CMK (cell line): ENCODE measurements around the gene CCND1.
"Not testable (repeated sequence)": the region's sequence is repeated elsewhere in the genome, so short reads cannot be mapped to it uniquely, and the experiment has no call there.

ENCODE experiments used
- DNase-seq: peaks from one replicate; pipeline ENCODE4 v3.0.0-alpha.2; 2010; ENCODE audit warnings: low read depth

Gene CCND1

DNA sequence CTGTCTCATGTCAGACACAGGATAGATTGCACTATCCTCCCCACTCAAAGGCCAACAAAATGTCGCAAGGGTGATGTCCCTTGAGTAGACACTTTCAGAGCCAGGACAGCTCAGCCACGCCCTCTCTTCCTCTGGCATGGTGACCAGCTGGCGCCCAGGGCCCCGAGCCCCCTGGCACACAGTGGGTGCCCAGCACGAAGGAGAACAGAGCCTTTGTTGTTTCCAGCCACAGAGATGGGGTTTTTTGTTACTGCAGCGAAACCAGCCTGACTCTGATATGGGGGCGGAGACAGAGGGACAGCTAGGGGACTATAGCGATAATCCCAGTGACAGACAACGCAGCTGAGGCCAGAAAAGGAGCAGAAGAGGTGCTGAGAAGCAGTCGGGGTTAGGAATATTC lies 23.3 kb upstream of the CCND1 start:
- DNase-seq = no peak

DNA sequence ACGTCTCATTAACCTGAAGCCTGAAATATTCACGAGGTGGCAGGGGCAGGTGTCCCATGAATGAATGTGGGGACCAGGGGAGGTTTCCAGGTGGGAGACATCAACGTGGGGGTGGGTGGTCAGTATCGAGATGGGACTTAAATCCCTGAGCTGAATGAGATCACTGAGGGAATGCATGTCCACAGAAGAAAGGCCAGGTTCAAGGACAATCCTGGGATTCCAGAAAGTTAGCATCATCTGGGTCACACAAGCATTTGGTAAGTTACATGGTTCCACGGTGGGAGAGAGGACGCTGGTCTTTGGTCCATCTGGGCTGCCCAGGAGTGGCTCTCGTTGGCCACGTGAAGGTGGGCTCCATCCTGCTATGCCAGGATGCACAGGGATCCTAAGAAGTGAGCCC lies 22.7 kb upstream of the CCND1 start:
- no peak for DNase-seq

DNA sequence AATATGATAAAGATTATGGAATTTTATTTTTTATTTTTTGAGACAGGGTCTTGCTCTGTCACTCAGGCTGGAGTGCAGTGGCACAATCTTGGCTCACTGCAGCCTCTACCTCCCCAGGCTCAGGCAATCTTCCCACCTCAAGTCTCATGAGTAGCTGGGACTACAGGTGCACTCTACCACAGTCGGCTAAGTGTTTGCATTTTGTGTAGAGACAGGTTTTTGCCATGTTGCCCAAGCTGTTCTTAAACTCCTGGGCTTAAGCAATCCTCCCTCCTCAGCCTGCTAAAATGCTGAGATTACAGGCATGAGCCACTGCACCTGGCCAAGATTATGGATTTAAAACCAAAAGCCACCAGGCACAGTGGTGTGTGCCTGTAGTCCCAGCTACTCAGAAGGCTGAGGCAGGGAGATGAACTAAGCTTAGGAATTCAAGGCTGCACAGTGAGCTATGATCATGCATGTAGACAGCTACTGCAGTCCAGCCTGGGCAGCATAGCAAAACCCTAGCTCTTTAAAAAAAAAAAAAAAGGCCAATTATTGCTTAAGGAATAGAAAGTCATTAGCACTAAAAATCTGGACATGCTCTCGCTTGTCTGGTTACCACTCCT lies 20.2 kb upstream of the CCND1 start:
- no peak for DNase-seq

DNA sequence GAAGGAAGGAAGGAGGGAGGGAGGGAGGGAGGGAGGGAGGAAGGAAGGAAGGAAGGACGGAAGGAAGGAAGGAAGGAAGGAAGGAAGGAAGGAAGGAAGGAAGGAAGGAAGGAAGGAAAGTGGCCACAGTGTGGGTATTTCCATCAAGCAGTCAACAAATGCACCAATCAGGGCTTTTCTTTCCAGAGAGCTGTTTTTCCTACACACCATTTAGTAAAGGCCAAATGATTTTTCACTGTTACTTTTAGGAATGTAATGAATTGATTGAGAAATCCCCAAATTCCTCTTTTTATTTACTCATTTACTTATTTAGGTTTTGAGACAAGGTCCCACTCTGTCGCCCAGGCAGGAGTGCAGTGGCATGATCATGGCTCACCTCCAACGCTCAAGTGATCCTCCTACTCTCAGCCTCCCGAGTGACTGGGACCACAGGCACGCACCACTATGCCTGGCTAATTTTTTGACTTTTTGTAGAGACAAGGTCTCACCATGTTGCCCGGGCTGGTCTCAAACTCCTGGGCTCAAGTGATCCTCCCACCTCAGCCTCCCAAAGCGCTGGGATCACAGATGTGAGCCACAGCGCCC lies 18.8 kb upstream of the CCND1 start:
- not testable (repeated sequence) for DNase-seq

DNA sequence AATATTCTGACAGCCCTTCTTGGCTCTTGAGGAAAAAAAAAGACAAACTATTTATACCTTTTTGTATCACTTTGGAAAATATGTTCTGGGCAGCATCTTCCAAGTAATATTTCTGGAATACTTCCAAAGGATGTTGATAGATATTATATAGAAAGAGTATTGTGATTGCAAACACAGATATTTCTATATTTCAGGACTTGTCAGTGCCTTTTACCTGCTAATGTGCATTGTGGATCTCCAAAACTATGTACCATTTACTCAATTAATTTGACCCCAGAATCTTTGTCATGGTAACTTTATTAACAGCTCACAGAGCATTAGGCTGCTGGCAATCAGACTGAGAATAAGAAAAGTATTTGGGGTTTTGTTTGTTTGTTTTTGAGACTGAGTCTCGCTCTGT lies 16.7 kb upstream of the CCND1 start:
- DNase-seq = no peak

DNA sequence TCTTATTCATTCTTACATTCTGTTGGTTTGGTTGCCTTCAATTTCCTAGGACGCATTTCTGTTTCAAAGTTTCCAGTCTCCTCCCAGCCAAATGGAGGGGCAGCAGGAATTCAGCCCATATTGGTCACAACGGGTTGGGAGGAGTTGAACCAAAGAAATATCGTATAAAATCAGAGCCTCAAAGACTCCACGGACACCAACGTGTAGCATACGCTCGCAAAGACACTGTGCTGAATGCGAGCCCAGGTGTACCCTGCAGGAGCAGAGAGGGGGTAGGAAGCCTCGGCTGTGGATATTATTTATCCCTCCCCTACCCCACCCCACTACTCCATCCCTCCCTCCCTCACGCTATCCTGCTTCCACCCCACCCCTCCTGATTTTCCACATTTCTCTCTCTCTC lies 15.5 kb upstream of the CCND1 start:
- no peak for DNase-seq

DNA sequence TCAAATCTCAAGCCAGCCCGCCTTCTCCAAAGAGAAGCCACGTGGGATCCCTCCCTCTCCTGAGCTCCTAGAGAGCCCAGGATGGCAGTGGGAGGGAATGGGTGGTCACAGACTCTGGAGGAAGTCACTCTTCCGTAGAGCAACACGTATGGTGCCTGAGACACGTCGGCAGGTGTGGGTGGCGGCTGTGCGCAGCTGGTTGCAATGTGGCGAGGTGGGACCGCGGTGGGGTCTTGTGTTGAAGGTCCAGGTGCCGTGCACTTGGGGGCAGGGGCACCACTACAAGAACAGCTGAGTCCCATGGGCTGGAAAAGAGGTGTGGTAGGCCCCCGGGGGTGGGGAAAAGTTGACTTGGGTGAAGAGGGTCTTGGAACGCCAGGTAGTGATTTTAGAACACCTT lies 13.4 kb upstream of the CCND1 start:
- no peak for DNase-seq

DNA sequence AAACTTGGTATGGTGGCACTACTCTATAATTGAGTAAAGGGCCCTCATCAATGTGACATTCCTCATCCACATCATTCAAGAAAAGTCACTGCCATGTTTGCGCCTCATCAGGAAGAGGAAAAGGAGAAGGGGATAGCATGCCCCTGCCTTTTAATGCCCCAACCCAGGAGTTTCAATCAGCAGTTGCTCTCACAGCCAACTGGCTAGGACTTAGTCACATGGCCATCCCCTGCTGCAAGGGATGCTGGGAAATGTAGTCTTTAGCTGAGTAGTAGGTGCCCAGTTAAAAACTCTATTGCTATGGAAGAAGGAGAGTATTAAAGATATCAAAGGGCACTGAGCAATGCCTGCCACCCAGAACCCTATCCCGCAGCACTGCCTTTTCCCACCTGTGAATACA lies 10.9 kb upstream of the CCND1 start:
- DNase-seq = no peak

DNA sequence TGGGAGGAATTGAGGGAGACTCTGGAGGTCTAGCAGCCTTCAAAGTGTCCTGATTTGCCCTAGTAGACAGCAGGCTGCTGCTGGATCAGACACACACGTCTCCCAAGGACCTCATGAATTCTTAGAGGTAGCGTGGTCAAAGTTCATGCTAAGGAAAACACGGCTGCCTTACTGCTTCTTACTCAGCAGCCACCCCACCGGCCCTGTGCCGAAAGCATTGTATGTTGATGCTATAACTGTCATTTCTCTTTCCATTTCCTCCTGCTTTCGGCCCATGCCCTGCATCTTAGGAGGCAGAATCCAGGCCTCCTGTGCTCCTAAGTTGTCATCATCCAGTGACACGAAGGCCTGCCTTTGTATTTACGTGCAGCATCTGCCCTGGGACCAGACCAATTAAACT lies 10.5 kb upstream of the CCND1 start:
- DNase-seq = no peak

DNA sequence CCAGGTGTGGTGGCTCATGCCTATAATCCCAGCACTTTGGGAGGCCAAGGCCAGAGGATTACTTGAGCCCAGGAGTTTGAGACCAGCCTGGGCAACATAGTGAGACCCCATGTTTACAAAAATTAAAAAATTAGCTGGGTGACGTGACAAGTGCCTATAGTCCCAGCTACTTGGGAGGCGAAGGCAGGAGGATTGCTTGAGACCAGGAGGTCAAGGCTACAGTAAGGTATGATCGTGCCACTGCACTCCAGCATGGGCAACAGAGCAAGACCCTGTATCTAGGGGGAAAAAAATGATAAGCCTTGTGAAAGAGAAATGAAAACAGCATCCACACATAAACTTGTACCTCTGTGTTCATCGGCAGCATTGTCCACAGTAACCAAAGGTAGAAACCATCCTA lies 8.1 kb upstream of the CCND1 start:
- no peak for DNase-seq

DNA sequence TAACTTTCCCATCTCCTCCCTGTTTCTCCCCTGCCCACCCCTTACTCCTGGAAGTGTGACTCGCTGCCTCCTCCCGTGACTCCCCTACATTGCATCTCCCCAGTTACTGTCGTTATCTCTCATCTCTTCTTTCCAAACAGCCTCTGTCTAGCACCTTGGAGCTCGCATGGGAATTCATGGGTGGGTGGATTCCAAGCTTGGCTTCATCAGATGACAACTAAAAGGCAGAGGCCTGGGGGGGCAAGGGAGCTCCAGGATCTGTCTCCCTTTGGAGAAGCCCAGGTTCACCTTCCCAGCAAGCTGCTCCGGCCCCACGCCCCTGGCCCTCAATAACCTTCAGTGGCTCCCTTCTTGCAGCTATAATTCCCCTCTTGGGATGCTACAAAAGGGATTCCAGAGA lies 6.9 kb upstream of the CCND1 start:
- no peak for DNase-seq

DNA sequence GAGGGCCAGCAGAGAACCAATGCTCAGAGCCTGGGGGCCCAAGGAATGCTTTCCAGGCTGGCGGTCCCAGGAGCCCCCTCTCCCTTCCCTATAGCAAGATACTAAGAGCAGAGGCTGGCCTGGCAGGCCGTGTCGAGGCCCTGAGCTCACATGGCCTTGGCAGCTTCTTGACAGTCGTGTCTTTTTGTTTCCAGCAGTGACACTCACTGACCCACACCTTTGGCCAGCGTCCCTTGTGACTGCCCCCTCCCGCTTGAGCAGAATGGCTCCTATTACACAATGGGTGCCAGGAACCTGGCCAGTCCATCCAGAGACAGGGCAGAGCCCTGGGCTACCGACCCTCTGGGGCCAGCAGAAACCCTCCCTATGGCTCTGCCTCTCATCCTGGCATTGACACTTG lies 6.4 kb upstream of the CCND1 start:
- DNase-seq = no peak

DNA sequence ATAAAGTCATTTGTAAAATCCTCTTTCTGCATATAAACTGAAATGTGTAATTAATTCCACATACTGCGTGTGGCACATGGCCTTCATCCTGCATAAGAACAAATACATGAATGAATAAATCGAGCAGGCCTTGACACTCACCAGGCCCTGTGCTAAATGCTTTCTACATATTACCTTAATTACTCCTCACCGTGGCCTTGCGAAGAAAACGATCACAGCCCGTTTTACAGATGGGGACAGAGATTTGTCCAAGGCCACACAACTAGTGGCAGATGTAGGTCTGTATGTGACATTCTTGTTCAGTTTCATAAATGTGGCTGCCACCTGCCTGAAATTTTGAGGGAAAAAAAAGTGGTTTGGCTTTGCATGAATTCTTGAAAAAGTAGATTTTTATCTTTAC lies 5.8 kb upstream of the CCND1 start:
- no peak for DNase-seq

DNA sequence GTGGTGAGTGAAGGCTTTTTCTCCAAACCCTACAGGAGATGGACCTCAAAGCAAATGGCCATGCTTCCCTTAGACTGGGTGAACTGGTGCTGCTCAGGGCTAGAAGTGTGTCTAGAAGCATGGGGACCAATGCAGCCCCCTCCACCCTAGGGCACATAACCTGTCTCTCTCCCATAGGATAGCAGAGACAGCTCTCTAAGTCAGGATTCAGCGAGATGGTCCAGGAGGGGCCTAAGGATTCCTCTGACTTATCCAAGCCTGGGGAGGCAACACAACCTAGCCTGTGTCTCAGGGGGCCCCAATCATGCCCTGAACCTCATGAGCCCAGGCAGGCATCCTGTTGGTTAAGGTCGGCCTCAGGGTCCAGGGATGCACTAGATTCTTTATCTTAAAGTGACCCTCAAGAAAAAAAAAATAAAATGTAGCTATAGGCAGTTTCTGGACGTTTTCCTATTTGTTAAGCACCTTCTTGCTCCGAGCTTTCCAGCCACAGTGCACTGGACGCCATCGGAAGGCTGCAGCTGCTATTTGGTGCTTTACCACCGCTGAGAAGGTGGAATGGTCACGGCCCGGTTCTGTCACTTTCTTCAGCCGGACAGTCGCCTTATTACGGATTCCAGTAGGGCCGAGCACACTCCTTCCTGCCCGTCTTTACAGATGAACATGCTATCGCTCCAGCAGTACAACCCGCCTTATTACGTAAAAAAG lies 5.0 kb upstream of the CCND1 start:
- no peak for DNase-seq

DNA sequence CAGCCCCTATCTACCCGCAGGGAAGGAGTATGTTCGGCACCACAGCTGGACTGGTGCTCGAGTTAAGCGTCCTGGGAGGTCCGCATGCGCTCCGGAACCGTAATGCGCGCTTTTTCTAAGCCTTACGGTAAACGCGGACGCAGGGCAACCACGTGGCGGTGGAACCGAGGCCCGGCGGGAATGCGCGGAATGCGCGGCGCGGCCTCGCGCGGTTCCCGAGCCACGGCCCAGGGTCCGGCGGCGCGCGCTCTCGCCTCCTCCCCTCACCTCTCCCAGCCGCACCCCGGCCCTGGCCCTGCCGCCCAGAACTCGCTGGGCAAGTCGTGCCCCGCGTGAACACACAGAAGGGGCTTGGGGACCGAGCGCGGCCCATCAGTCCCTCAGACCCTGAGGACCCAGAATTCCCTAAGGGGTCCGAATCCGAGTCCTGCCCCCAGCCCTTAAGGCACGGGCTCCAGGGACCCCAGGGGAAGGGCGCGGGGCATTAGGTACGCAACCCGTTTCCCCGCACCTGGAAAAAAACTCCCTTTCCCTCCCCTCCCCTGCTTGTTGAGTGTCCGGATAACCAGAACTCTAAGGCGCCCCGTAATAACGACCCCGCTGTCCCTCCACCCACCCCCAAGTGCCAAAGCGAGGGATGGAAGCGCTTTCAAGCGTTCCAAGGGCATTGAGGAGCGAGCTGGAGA lies 4.3 kb upstream of the CCND1 start:
- no peak for DNase-seq

DNA sequence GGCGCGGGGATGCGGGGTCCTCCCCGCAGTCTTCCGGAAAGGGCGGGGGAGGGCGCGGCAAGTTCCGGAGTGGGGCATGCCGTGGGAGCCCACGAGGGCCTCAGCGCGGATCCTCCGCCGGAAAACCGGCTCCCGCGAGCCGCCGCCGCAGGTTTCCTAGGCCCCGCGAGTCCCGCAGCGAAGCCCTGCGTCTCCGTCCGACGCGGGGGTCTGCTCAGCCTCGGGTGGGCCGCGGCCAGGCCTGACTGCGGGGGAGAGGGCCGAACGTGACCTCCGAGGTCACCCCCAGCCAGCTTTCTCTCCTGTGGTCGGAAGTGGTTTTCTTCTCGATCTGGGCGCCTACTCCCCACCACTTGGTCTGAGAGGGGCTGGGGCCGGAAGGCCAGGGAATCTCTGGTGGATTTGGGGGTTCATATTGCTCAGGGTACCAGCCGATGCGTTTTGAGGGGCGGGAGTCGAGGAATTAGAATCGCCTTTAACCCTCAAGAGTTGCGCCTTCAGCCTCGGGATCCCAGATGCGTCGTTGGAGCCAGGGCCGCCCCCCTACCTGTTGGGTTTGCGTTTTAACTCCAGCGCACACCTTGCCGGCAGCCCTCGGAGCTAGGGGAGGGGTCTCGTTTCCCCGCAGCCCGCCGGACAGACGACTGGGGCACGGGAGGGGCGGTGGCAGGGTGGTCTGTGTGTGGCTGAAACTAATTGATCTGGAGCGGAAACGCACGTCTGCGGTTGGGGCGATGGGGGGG lies 3.6 kb upstream of the CCND1 start:
- no peak for DNase-seq

DNA sequence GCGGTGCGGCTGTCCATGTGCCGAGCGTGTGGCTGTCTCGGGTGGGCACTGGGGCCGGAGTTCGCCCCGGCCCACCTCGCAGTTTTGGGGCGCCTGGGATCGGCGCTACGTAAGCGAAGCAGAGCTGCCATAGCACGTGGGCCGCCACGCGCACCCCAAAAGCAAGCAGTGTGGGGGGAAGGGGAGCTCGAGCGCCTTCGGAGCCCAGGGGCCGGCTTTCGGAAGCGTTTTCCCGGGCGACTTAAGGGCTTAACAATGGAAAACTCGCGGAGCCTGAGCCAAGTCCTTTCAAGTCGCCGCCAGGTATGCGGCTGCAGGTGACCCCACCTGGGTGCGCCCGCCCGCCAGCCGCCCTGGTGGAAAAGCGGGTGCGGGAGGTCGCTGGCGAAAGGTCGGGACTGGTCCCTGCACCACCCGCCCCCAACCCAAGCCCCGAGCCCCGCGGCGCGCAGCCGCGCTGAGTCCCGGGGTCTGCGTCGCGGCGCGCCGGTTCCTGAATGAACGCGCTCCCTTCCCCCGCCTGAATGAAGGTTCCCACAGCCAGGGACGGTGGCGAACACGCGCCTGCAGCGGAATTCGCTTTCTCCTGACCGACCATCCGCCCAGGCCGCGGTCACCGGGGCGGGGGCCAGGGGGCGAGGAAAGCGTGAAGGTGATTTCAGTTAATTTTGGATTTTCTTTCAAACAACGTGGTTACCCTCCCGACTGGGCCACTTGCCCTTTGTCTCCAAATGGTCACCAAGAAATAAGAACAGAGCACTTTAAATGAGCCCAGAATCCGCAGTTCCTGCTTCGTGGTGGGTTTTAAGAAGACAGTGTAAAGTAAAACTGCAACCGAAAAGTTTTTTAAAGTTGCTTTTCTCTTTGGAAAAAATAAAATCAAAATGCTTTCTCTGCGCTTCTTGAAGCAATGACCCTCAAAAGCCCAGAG lies 2.8 kb upstream of the CCND1 start:
- DNase-seq = no peak

DNA sequence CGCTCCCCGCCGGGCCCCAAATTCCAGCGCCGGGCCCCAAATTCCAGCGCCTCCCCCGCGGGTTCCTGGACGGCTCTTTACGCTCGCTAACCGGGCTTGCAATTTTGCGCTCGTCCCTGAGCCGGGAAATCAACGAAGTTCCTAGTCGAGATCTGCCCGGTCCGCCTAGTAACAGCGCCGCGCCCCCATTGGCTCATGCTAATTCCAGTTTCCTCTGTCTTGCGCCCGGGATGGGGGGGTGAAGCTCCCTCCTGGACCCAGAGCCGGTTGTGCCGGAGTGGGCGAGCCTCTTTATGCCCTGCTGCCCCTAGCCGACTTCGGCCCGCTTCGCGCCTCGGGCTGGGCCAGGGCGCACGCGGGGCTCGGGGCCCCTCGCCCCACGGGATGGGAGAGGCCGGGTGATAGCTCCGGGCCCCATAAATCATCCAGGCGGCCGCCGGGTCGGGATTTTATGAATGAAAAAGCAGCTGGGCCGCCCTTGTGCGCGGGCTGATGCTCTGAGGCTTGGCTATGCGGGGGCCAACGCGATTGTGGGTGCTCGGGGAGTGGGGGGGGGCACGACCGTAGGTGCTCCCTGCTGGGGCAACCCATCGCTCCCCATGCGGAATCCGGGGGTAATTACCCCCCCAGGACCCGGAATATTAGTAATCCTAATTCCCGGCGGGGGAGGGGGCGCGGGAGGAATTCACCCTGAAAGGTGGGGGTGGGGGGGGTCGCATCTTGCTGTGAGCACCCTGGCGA lies 1.8 kb upstream of the CCND1 start:
- DNase-seq = peak; percentile 29

DNA sequence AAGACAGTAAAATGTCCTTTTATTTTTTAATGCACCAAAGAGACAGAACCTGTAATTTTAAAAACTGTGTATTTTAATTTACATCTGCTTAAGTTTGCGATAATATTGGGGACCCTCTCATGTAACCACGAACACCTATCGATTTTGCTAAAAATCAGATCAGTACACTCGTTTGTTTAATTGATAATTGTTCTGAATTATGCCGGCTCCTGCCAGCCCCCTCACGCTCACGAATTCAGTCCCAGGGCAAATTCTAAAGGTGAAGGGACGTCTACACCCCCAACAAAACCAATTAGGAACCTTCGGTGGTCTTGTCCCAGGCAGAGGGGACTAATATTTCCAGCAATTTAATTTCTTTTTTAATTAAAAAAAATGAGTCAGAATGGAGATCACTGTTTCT lies 1.1 kb upstream of the CCND1 start:
- no peak for DNase-seq

DNA sequence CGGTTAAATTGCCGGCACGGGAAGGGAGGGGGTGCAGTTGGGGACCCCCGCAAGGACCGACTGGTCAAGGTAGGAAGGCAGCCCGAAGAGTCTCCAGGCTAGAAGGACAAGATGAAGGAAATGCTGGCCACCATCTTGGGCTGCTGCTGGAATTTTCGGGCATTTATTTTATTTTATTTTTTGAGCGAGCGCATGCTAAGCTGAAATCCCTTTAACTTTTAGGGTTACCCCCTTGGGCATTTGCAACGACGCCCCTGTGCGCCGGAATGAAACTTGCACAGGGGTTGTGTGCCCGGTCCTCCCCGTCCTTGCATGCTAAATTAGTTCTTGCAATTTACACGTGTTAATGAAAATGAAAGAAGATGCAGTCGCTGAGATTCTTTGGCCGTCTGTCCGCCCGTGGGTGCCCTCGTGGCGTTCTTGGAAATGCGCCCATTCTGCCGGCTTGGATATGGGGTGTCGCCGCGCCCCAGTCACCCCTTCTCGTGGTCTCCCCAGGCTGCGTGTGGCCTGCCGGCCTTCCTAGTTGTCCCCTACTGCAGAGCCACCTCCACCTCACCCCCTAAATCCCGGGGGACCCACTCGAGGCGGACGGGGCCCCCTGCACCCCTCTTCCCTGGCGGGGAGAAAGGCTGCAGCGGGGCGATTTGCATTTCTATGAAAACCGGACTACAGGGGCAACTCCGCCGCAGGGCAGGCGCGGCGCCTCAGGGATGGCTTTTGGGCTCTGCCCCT lies 529 bp upstream of the CCND1 start:
- DNase-seq = no peak
